SU-DHL-6 (cell line): ENCODE data around the gene IFT27.

Experiments
- H2AFZ ChIP-seq: fragments of 200-600 bp; sonication (generic); 2 replicates; pipeline ENCODE4 v1.6.1; 2014; ENCODE audit warnings: low read depth, mild to moderate bottlenecking, moderate library complexity, mixed read lengths, antibody characterized with exemption, low read length; ENCODE audit not compliant: severe bottlenecking
- H3F3A ChIP-seq: fragments of 200-600 bp; shearing (Covaris generic); 2 replicates; pipeline ENCODE4 v1.6.0; 2016; ENCODE audit warnings: antibody characterized with exemption, mild to moderate bottlenecking; ENCODE audit not compliant: insufficient read depth
- H3K27ac ChIP-seq: fragments of 200-600 bp; sonication (generic); 2 replicates; pipeline ENCODE4 v1.5.1; 2016; ENCODE audit warnings: low read depth, mild to moderate bottlenecking, low read length, moderate library complexity, mixed read lengths
- H3K27me3 ChIP-seq: fragments of 200-600 bp; sonication (generic), shearing (Covaris generic); 2 replicates; pipeline ENCODE4 v1.6.0; 2014; ENCODE audit warnings: mild to moderate bottlenecking, low read length
- H3K36me3 ChIP-seq: fragments of 200-600 bp; sonication (generic); 2 replicates; pipeline ENCODE4 v1.6.1; 2014; ENCODE audit warnings: mild to moderate bottlenecking, low read length, mixed read lengths
- H3K4me2 ChIP-seq: fragments of 300-600, 200-600 bp; shearing (Covaris generic), sonication (generic); 2 replicates; pipeline ENCODE4 v1.6.0; 2014; ENCODE audit warnings: low read length, low read depth, mild to moderate bottlenecking; ENCODE audit not compliant: poor library complexity, severe bottlenecking
- H3K4me3 ChIP-seq: fragments of 200-600 bp; sonication (generic); 2 replicates; pipeline ENCODE4 v1.5.1; 2014; ENCODE audit warnings: antibody characterized with exemption, low read length, mild to moderate bottlenecking, mixed read lengths; ENCODE audit not compliant: insufficient read depth, poor library complexity, severe bottlenecking
- H3K79me2 ChIP-seq: fragments of 200-600 bp; sonication (generic); 2 replicates; pipeline ENCODE4 v1.6.1; 2014; ENCODE audit warnings: mild to moderate bottlenecking, low read length, moderate library complexity; ENCODE audit not compliant: insufficient read depth
- H3K9ac ChIP-seq: fragments of 200-600 bp; sonication (generic); 2 replicates; pipeline ENCODE4 v1.7.0; 2014; ENCODE audit warnings: mild to moderate bottlenecking, low read length
- H3K9me2 ChIP-seq: fragments of 200-600 bp; sonication (generic); replicated peaks from 2 replicates; pipeline ENCODE4 v1.6.1; 2014; ENCODE audit warnings: low read length; ENCODE audit not compliant: insufficient read depth
- H3K9me3 ChIP-seq: fragments of 200-600 bp; sonication (generic); 2 replicates; pipeline ENCODE4 v1.6.1; 2014; ENCODE audit warnings: low read length, mixed read lengths; ENCODE audit not compliant: insufficient read depth
- H4K20me1 ChIP-seq: fragments of 200-600 bp; sonication (generic); 2 replicates; pipeline ENCODE4 v1.6.1; 2014; ENCODE audit warnings: low read depth, mild to moderate bottlenecking, antibody characterized with exemption, low read length, moderate library complexity, mixed read lengths
- EZH2phosphoT487 ChIP-seq: fragments of 200-600 bp; sonication (generic), shearing (Covaris generic); conservative IDR thresholded peaks from 2 replicates; pipeline ENCODE4 v1.6.1; 2018; ENCODE audit warnings: mild to moderate bottlenecking, antibody characterized with exemption, low read length, moderate library complexity, mixed read lengths
- TF ChIP-seq, protein P1 (sequence below): fragments of 200-600 bp; sonication (generic); IDR thresholded peaks from one replicate; pipeline ENCODE4 v1.5.1; 2017; ENCODE audit warnings: antibody characterized with exemption, mild to moderate bottlenecking, low read length, moderate library complexity; ENCODE audit not compliant: insufficient read depth, poor library complexity, severe bottlenecking

The IFT27 gene

DNA sequence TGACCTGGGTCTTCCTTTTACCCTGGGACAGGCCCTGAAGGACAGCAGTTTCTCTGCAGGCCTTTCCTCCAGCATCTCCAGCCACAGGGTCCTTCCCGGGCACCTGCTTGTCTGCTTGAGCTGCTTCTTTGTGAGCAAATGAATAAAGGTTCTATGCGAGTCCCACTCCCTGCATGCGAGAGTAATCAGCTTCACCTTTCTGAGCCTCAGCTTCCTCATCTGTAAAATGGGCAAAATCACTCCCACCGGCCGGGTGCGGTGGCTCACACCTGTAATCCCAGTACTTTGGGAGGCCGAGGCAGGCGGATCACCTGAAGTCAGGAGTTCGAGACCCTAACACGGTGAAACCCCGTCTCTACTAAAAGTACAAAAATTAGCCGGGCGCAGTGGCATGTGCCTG, 31.1 kb downstream of the IFT27 start:
- H3K9ac ChIP-seq, result no peak overlapping the region
- no peak overlapping the region for H3K4me3 ChIP-seq
- no peak overlapping the region for H3K4me2 ChIP-seq
- no peaks in the 10 kb centered on the region for H3K9me2 ChIP-seq
- no peaks in the 10 kb centered on the region for H3K27me3 ChIP-seq
- no peaks in the 10 kb centered on the region for H3F3A ChIP-seq
- H3K36me3 ChIP-seq, result no peaks in the 10 kb centered on the region
- H3K27ac ChIP-seq, result no peak overlapping the region
- H3K9me3 ChIP-seq, result no peaks in the 10 kb centered on the region
- H3K79me2 ChIP-seq, result no peaks in the 10 kb centered on the region
- no peak for TF ChIP-seq EZH2phosphoT487
- TF ChIP-seq, protein P1, sequence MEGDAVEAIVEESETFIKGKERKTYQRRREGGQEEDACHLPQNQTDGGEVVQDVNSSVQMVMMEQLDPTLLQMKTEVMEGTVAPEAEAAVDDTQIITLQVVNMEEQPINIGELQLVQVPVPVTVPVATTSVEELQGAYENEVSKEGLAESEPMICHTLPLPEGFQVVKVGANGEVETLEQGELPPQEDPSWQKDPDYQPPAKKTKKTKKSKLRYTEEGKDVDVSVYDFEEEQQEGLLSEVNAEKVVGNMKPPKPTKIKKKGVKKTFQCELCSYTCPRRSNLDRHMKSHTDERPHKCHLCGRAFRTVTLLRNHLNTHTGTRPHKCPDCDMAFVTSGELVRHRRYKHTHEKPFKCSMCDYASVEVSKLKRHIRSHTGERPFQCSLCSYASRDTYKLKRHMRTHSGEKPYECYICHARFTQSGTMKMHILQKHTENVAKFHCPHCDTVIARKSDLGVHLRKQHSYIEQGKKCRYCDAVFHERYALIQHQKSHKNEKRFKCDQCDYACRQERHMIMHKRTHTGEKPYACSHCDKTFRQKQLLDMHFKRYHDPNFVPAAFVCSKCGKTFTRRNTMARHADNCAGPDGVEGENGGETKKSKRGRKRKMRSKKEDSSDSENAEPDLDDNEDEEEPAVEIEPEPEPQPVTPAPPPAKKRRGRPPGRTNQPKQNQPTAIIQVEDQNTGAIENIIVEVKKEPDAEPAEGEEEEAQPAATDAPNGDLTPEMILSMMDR, result no peak
- no peaks in the 10 kb centered on the region for H4K20me1 ChIP-seq
- H2AFZ ChIP-seq, result no peak overlapping the region

DNA sequence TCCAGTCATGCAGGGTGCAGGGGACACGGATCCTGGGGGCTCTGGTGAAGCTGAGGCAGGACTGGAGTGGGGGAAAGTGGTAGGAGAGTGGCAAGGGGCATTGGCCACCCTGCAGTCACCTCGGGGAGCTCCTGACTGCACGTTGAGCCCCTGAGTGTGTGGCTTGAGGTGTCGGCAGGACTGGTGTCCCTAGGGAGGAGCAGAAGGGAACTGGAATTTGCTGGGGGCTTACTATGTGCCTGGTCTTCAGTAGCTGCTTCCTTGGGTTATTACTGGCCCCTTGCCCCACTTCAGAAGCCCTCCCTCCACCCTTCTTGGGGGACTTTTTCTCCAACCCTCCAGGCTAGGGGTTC, 31.5 kb downstream of the IFT27 start:
- Histone ChIP-seq H3F3A (no peaks in the 10 kb centered on the region), H3K9ac (no peak overlapping the region), H3K4me2 (no peak overlapping the region), H3K36me3 (no peaks in the 10 kb centered on the region), H3K27me3 (no peaks in the 10 kb centered on the region), H3K79me2 (no peaks in the 10 kb centered on the region), H3K9me3 (no peaks in the 10 kb centered on the region), H3K27ac (no peak overlapping the region), H3K9me2 (no peaks in the 10 kb centered on the region), H4K20me1 (no peaks in the 10 kb centered on the region), H2AFZ (no peak overlapping the region), H3K4me3 (no peak overlapping the region)
- TF ChIP-seq, protein P1, result no peak
- TF ChIP-seq EZH2phosphoT487, result no peak

DNA sequence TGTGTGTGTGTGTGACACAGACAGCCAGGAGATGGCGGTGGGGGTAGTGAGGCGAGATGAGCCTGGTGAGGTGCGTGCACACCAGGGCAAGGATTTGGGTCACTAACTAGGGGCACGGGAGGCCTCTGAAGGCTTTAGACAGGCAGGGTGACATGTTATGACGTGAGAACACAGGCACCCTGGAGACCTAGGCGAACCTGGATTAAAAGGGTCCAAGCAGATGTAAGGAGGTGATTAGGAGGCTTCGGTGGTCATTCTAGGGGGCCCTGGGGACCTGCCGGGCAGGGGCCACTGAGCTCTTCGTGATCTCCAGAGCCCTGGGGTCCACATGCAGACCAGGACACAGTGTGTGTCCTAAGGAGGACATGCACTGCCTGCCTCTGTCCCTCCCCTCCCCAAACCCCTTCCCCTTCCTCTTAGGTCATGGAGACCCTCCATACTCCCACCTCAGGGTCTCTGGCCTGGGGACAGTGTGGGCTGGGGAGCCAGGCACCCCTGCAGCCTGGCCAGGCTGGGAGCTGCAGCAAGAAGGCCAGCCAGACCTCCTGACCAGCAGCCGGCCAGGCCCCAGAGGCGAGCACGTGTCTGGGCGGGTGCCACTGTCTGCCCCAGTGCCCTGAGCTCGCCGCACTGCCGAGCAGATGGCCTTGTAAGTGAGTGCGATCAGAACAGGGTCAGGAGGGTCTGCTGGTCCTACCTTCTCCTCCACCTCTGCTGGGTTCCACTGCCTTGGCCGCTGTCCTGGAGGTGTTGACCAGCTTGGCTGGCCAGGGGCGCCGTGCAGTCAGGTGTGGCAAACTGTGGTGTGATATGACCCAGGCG, 32.1 kb downstream of the IFT27 start:
- Histone ChIP-seq H3K79me2 (no peaks in the 10 kb centered on the region), H3K36me3 (no peaks in the 10 kb centered on the region), H3K9me3 (no peaks in the 10 kb centered on the region), H3F3A (no peaks in the 10 kb centered on the region), H2AFZ (no peak overlapping the region), H3K9me2 (no peaks in the 10 kb centered on the region), H3K4me3 (no peak overlapping the region), H3K27ac (no peak overlapping the region), H3K9ac (no peak overlapping the region), H3K27me3 (no peaks in the 10 kb centered on the region), H4K20me1 (no peaks in the 10 kb centered on the region), H3K4me2 (no peak overlapping the region)
- TF ChIP-seq EZH2phosphoT487, result no peak
- TF ChIP-seq, protein P1, result no peak
